GM19463 (cell line): ENCODE results near the gene TXNRD1.

Experiments
- ATAC-seq: cut with Tn5 transposase; IDR thresholded peaks from one replicate; pipeline ENCODE4 v1.9.1; 2021; ENCODE audit warnings: mild to moderate bottlenecking, moderate library complexity; ENCODE audit not compliant: unreplicated experiment

Gene TXNRD1

GRCh38 chr12:104345234-104346066 is 129.9 kb downstream of the TXNRD1 start:
- ATAC-seq = no peak

GRCh38 chr12:104347374-104348075 is 131.9 kb downstream of the TXNRD1 start:
- ATAC-seq = no peak

- no peak for ATAC-seq
Measured at GRCh38 chr12:104348283-104348993, 132.9 kb downstream of the TXNRD1 start.

GRCh38 chr12:104348994-104349494 is 133.5 kb downstream of the TXNRD1 start:
- ATAC-seq = no peak

- no peak for ATAC-seq
Measured at GRCh38 chr12:104350211-104351056, 134.9 kb downstream of the TXNRD1 start.

- no peak for ATAC-seq
Measured at GRCh38 chr12:104351057-104351983, 135.7 kb downstream of the TXNRD1 start.

- ATAC-seq = no peak
Measured at GRCh38 chr12:104352106-104352713, 136.6 kb downstream of the TXNRD1 start.

- no peak for ATAC-seq
Measured at GRCh38 chr12:104353012-104353981, 137.7 kb downstream of the TXNRD1 start.

- ATAC-seq = no peak
Measured at GRCh38 chr12:104354167-104354867, 138.7 kb downstream of the TXNRD1 start.

GRCh38 chr12:104354868-104355570 is 139.4 kb downstream of the TXNRD1 start:
- ATAC-seq = no peak

GRCh38 chr12:104355630-104356029 is 140.1 kb downstream of the TXNRD1 start:
- ATAC-seq = no peak

GRCh38 chr12:104356231-104357115 is 140.9 kb downstream of the TXNRD1 start:
- ATAC-seq = no peak

- no peak for ATAC-seq
Measured at GRCh38 chr12:104357421-104357952, 141.9 kb downstream of the TXNRD1 start.

GRCh38 chr12:104358353-104359003 is 142.9 kb downstream of the TXNRD1 start:
- ATAC-seq = peak; percentile 66

- ATAC-seq = no peak
Measured at GRCh38 chr12:104359216-104359615, 143.6 kb downstream of the TXNRD1 start.
